ENCODE results near the gene AMMECR1.

Gene AMMECR1

GRCh38 chrX:110259117-110259516 is 58.8 kb downstream of the AMMECR1 start:
- Histone ChIP-seq H3K9ac (ENCODE audit: low read length in 2 of 2) (no peak overlapping the region), H3K27me3 (ENCODE audit: control insufficient read depth in 1 of 2, insufficient read depth in 2 of 2, low read length in 2 of 2) (no peaks in the 10 kb centered on the region), H3K27ac (ENCODE audit: low read length) (no peak overlapping the region), H3K36me3 (ENCODE audit: control insufficient read depth in 2 of 2, insufficient read depth in 2 of 2, low read length in 2 of 2) (no peaks in the 10 kb centered on the region), H3K4me1 (ENCODE audit: control insufficient read depth, insufficient read depth, low read length) (no peaks in the 10 kb centered on the region), H3K4me3 (ENCODE audit: low read length in 2 of 2) (no peak overlapping the region), H3K9me3 (ENCODE audit: control insufficient read depth in 2 of 2, low read length in 2 of 2) (no peaks in the 10 kb centered on the region)

GRCh38 chrX:110258552-110258951 is 59.3 kb downstream of the AMMECR1 start:
- Histone ChIP-seq H3K4me3 (ENCODE audit: low read length in 2 of 2) (no peak overlapping the region), H3K36me3 (ENCODE audit: control insufficient read depth in 2 of 2, insufficient read depth in 2 of 2, low read length in 2 of 2) (no peaks in the 10 kb centered on the region), H3K27me3 (ENCODE audit: control insufficient read depth in 1 of 2, insufficient read depth in 2 of 2, low read length in 2 of 2) (no peaks in the 10 kb centered on the region), H3K27ac (ENCODE audit: low read length) (no peak overlapping the region), H3K9ac (ENCODE audit: low read length in 2 of 2) (no peak overlapping the region), H3K9me3 (ENCODE audit: control insufficient read depth in 2 of 2, low read length in 2 of 2) (no peaks in the 10 kb centered on the region), H3K4me1 (ENCODE audit: control insufficient read depth, insufficient read depth, low read length) (no peaks in the 10 kb centered on the region)

- no peaks in the 10 kb centered on the region for H3K36me3 ChIP-seq (ENCODE audit: control insufficient read depth in 2 of 2, insufficient read depth in 2 of 2, low read length in 2 of 2)
- no peak overlapping the region for H3K27ac ChIP-seq (ENCODE audit: low read length)
- H3K9me3 ChIP-seq (ENCODE audit: control insufficient read depth in 2 of 2, low read length in 2 of 2) = no peaks in the 10 kb centered on the region
- H3K4me3 ChIP-seq (ENCODE audit: low read length in 2 of 2) = no peak overlapping the region
- no peak overlapping the region for H3K9ac ChIP-seq (ENCODE audit: low read length in 2 of 2)
- H3K27me3 ChIP-seq (ENCODE audit: control insufficient read depth in 1 of 2, insufficient read depth in 2 of 2, low read length in 2 of 2) = peaks cover 0 to under 1% of the 10 kb centered on the region in 2 donors
- no peaks in the 10 kb centered on the region for H3K4me1 ChIP-seq (ENCODE audit: control insufficient read depth, insufficient read depth, low read length)
Observed at GRCh38 chrX:110257889-110258288, 60.0 kb downstream of the AMMECR1 start.

- H3K27ac ChIP-seq (ENCODE audit: low read length) = no peak overlapping the region
- H3K4me1 ChIP-seq (ENCODE audit: control insufficient read depth, insufficient read depth, low read length) = no peaks in the 10 kb centered on the region
- H3K4me3 ChIP-seq (ENCODE audit: low read length in 2 of 2) = no peak overlapping the region
- H3K27me3 ChIP-seq (ENCODE audit: control insufficient read depth in 1 of 2, insufficient read depth in 2 of 2, low read length in 2 of 2) = peaks cover 0 to 3% of the 10 kb centered on the region in 2 donors
- no peak overlapping the region for H3K9ac ChIP-seq (ENCODE audit: low read length in 2 of 2)
- no peaks in the 10 kb centered on the region for H3K9me3 ChIP-seq (ENCODE audit: control insufficient read depth in 2 of 2, low read length in 2 of 2)
- no peaks in the 10 kb centered on the region for H3K36me3 ChIP-seq (ENCODE audit: control insufficient read depth in 2 of 2, insufficient read depth in 2 of 2, low read length in 2 of 2)
Observed at GRCh38 chrX:110252711-110253110, 65.2 kb downstream of the AMMECR1 start.

- no peaks in the 10 kb centered on the region for H3K36me3 ChIP-seq (ENCODE audit: control insufficient read depth in 2 of 2, insufficient read depth in 2 of 2, low read length in 2 of 2)
- peaks cover 0 to 3% of the 10 kb centered on the region in 2 donors for H3K27me3 ChIP-seq (ENCODE audit: control insufficient read depth in 1 of 2, insufficient read depth in 2 of 2, low read length in 2 of 2)
- no peak overlapping the region for H3K9ac ChIP-seq (ENCODE audit: low read length in 2 of 2)
- no peak overlapping the region for H3K4me3 ChIP-seq (ENCODE audit: low read length in 2 of 2)
- H3K9me3 ChIP-seq (ENCODE audit: control insufficient read depth in 2 of 2, low read length in 2 of 2) = no peaks in the 10 kb centered on the region
- no peaks in the 10 kb centered on the region for H3K4me1 ChIP-seq (ENCODE audit: control insufficient read depth, insufficient read depth, low read length)
- H3K27ac ChIP-seq (ENCODE audit: low read length) = no peak overlapping the region
Observed at GRCh38 chrX:110251961-110252360, 65.9 kb downstream of the AMMECR1 start.

GRCh38 chrX:110251526-110251925 is 66.4 kb downstream of the AMMECR1 start:
- no peaks in the 10 kb centered on the region for H3K4me1 ChIP-seq (ENCODE audit: control insufficient read depth, insufficient read depth, low read length)
- no peaks in the 10 kb centered on the region for H3K9me3 ChIP-seq (ENCODE audit: control insufficient read depth in 2 of 2, low read length in 2 of 2)
- H3K36me3 ChIP-seq (ENCODE audit: control insufficient read depth in 2 of 2, insufficient read depth in 2 of 2, low read length in 2 of 2) = no peaks in the 10 kb centered on the region
- H3K4me3 ChIP-seq (ENCODE audit: low read length in 2 of 2) = no peak overlapping the region
- no peak overlapping the region for H3K9ac ChIP-seq (ENCODE audit: low read length in 2 of 2)
- H3K27me3 ChIP-seq (ENCODE audit: control insufficient read depth in 1 of 2, insufficient read depth in 2 of 2, low read length in 2 of 2) = peaks cover 0 to 3% of the 10 kb centered on the region in 2 donors
- no peak overlapping the region for H3K27ac ChIP-seq (ENCODE audit: low read length)

GRCh38 chrX:110250847-110251246 is 67.0 kb downstream of the AMMECR1 start:
- no peaks in the 10 kb centered on the region for H3K4me1 ChIP-seq (ENCODE audit: control insufficient read depth, insufficient read depth, low read length)
- no peaks in the 10 kb centered on the region for H3K9me3 ChIP-seq (ENCODE audit: control insufficient read depth in 2 of 2, low read length in 2 of 2)
- H3K9ac ChIP-seq (ENCODE audit: low read length in 2 of 2) = no peak overlapping the region
- no peak overlapping the region for H3K27ac ChIP-seq (ENCODE audit: low read length)
- H3K4me3 ChIP-seq (ENCODE audit: low read length in 2 of 2) = no peak overlapping the region
- no peaks in the 10 kb centered on the region for H3K36me3 ChIP-seq (ENCODE audit: control insufficient read depth in 2 of 2, insufficient read depth in 2 of 2, low read length in 2 of 2)
- H3K27me3 ChIP-seq (ENCODE audit: control insufficient read depth in 1 of 2, insufficient read depth in 2 of 2, low read length in 2 of 2) = peaks cover 0 to 3% of the 10 kb centered on the region in 2 donors

- H3K27ac ChIP-seq (ENCODE audit: low read length) = no peak overlapping the region
- H3K36me3 ChIP-seq (ENCODE audit: control insufficient read depth in 2 of 2, insufficient read depth in 2 of 2, low read length in 2 of 2) = no peaks in the 10 kb centered on the region
- no peaks in the 10 kb centered on the region for H3K9me3 ChIP-seq (ENCODE audit: control insufficient read depth in 2 of 2, low read length in 2 of 2)
- H3K4me3 ChIP-seq (ENCODE audit: low read length in 2 of 2) = no peak overlapping the region
- no peaks in the 10 kb centered on the region for H3K4me1 ChIP-seq (ENCODE audit: control insufficient read depth, insufficient read depth, low read length)
- H3K27me3 ChIP-seq (ENCODE audit: control insufficient read depth in 1 of 2, insufficient read depth in 2 of 2, low read length in 2 of 2) = peaks cover 0 to 3% of the 10 kb centered on the region in 2 donors
- H3K9ac ChIP-seq (ENCODE audit: low read length in 2 of 2) = no peak overlapping the region
Observed at GRCh38 chrX:110248578-110248977, 69.3 kb downstream of the AMMECR1 start.

- no peak overlapping the region for H3K27ac ChIP-seq (ENCODE audit: low read length)
- H3K36me3 ChIP-seq (ENCODE audit: control insufficient read depth in 2 of 2, insufficient read depth in 2 of 2, low read length in 2 of 2) = no peaks in the 10 kb centered on the region
- no peak overlapping the region for H3K9ac ChIP-seq (ENCODE audit: low read length in 2 of 2)
- peaks cover 0 to 2% of the 10 kb centered on the region in 2 donors for H3K27me3 ChIP-seq (ENCODE audit: control insufficient read depth in 1 of 2, insufficient read depth in 2 of 2, low read length in 2 of 2)
- no peaks in the 10 kb centered on the region for H3K9me3 ChIP-seq (ENCODE audit: control insufficient read depth in 2 of 2, low read length in 2 of 2)
- no peaks in the 10 kb centered on the region for H3K4me1 ChIP-seq (ENCODE audit: control insufficient read depth, insufficient read depth, low read length)
- H3K4me3 ChIP-seq (ENCODE audit: low read length in 2 of 2) = no peak overlapping the region
Observed at GRCh38 chrX:110245011-110245410, 72.9 kb downstream of the AMMECR1 start.

- Histone ChIP-seq H3K9ac (ENCODE audit: low read length in 2 of 2) (no peak overlapping the region), H3K4me3 (ENCODE audit: low read length in 2 of 2) (no peak overlapping the region), H3K4me1 (ENCODE audit: control insufficient read depth, insufficient read depth, low read length) (no peaks in the 10 kb centered on the region), H3K36me3 (ENCODE audit: control insufficient read depth in 2 of 2, insufficient read depth in 2 of 2, low read length in 2 of 2) (no peaks in the 10 kb centered on the region), H3K27me3 (ENCODE audit: control insufficient read depth in 1 of 2, insufficient read depth in 2 of 2, low read length in 2 of 2) (peaks cover 0 to 2% of the 10 kb centered on the region in 2 donors), H3K9me3 (ENCODE audit: control insufficient read depth in 2 of 2, low read length in 2 of 2) (no peaks in the 10 kb centered on the region), H3K27ac (ENCODE audit: low read length) (no peak overlapping the region)
Observed at GRCh38 chrX:110242371-110242770, 75.5 kb downstream of the AMMECR1 start.

GRCh38 chrX:110241816-110242215 is 76.1 kb downstream of the AMMECR1 start:
- no peaks in the 10 kb centered on the region for H3K4me1 ChIP-seq (ENCODE audit: control insufficient read depth, insufficient read depth, low read length)
- H3K27ac ChIP-seq (ENCODE audit: low read length) = no peak overlapping the region
- no peaks in the 10 kb centered on the region for H3K9me3 ChIP-seq (ENCODE audit: control insufficient read depth in 2 of 2, low read length in 2 of 2)
- H3K4me3 ChIP-seq (ENCODE audit: low read length in 2 of 2) = no peak overlapping the region
- peaks cover 0 to 2% of the 10 kb centered on the region in 2 donors for H3K27me3 ChIP-seq (ENCODE audit: control insufficient read depth in 1 of 2, insufficient read depth in 2 of 2, low read length in 2 of 2)
- H3K36me3 ChIP-seq (ENCODE audit: control insufficient read depth in 2 of 2, insufficient read depth in 2 of 2, low read length in 2 of 2) = no peaks in the 10 kb centered on the region
- H3K9ac ChIP-seq (ENCODE audit: low read length in 2 of 2) = no peak overlapping the region

All from stomach smooth muscle (tissue), 2 donors.